LNCAP (cell line): Measurements from ENCODE around the gene PRRX1.
A peak's percentile ranks its signal among the peaks of the same experiment; 100 is the strongest.

Source experiments
- TF ChIP-seq, protein P1 (sequence below): fragments of 450-650 bp; IDR thresholded peaks from 2 replicates; pipeline ENCODE4 v1.5.1; 2017; ENCODE audit warnings: mild to moderate bottlenecking

PRRX1 gene

DNA sequence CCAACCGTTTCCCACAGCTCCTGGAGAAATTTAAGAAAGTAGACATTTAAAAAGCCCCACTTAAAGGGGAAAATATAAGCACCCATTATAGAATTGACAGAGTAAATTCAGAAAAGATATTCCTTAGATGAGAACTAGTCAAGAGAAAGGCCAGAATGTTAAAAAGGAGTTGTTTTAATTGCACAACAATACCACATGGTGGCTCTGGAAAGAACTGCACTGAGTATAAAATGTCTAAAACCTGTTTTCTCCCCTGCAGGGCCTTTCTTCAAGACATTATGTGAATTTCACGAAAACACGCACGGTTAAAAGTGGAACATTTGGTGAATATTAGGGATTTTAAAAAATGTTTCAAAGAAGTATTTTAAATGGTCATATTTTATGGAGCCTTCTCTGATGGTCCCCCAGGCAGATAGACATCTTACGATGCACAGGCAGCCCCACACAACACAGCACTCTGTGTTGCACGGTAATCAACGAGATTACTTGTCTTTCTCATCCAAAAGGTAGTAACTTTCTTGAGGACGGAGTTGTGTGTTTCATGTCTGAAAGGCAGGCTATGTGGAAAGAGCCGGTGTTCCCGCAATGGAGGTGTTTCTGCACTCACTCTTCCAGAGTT, 101.9 kb downstream of the PRRX1 start:
- TF ChIP-seq, protein P1, sequence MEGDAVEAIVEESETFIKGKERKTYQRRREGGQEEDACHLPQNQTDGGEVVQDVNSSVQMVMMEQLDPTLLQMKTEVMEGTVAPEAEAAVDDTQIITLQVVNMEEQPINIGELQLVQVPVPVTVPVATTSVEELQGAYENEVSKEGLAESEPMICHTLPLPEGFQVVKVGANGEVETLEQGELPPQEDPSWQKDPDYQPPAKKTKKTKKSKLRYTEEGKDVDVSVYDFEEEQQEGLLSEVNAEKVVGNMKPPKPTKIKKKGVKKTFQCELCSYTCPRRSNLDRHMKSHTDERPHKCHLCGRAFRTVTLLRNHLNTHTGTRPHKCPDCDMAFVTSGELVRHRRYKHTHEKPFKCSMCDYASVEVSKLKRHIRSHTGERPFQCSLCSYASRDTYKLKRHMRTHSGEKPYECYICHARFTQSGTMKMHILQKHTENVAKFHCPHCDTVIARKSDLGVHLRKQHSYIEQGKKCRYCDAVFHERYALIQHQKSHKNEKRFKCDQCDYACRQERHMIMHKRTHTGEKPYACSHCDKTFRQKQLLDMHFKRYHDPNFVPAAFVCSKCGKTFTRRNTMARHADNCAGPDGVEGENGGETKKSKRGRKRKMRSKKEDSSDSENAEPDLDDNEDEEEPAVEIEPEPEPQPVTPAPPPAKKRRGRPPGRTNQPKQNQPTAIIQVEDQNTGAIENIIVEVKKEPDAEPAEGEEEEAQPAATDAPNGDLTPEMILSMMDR = peak; percentile 49

DNA sequence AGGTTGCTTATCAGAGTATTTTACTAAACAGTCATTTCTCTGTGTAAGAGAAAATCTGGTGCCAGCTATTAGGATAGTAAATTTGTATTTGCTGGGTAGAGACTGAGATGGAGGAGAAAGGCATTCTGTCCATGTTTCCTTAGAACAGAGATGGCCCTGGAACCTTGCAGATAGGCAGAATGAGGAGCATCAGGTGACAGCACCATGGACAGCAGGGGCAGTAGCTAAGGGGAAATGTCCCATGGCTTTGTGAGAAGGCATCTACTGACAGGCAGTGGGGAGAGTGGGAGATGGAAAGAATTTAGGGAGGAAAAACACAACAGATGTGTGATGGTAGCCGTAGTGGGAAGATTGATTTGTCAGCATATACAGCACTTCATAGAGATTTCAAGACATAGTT, 105.0 kb downstream of the PRRX1 start:
- TF ChIP-seq, protein P1 = no peak

DNA sequence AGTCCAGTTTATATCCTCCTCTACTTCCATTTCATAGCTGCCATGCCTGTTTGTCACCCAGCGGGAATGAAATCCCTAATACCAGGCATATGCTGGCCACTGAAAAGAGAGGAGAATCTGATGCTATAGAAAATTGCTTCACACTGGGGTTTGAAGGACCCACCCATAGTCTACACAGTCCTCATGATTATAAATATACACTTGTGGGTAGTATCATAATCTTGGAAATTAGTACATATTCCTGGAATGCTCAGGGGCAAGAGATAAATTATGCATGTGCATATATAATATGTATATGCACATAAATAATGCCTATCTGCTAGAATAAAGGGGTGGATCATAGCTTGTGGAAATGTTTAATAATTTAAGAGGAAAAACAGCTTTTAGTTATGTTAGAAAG, 105.8 kb downstream of the PRRX1 start:
- TF ChIP-seq, protein P1 = no peak

DNA sequence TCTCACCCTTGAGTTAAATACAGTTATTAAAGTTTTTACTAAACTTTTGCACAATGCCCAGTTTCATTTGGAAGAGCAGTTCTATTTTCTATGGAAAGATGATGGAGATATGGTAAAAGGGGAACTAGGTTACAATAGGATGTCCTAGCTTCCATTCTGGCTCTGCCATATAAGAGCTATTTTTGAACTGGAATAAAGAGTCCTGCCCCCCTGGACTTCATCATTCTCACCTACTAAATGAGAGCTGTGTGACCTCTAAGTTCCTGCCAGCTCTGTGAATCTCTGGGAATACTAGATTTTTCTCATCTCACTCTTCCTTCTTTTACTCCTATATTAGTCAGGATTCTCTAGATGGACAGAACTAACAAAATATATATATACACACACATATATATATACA, 106.3 kb downstream of the PRRX1 start:
- TF ChIP-seq, protein P1 = no peak

DNA sequence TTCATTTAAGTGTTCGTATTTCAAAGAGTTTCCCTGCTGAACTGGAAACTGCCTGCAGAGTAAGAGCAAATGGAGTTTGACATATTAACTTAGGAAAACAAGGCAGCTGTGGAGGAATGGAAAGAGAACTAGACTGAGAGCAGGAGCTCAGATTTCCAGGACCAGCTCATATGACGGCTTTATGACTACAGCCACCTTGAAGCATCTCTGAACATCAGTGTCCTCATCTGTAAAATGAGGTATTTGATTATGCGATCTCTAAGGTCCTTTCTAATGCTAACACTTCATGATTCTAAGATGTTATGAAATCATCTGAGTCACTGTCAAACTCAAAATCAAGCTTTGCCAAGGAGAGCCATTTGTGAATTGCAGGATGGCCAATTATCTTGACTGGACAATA, 112.3 kb downstream of the PRRX1 start:
- TF ChIP-seq, protein P1 = no peak

DNA sequence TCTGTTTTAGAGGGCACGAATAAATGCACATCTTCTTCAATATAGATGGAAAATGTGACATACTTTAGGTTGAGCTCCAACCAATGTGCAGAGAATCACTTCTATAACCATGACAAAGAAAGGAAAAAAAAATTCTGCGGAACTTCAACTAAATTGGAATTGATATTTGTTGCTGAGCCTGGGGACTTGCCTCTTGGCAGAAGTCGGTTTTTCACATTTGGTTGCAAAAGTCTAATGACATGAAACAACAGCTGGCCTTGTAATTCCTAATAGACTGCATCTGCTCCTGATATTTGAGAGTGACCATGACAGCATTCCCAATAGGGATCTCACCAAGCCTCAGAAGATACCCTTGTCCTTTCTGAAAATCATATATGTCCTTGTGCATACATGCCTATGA, 112.8 kb downstream of the PRRX1 start:
- TF ChIP-seq, protein P1 = no peak
